CD4-positive, alpha-beta memory T cell (primary cell): ENCODE data around the gene CLDN9. TPM values are rescaled to one million over a fixed set of nuclear protein-coding genes. Genes with fewer than 3 reads are reported as not detected.

Source experiments
- CTCF ChIA-PET: fragments of 350-600 bp; sonication (Branson Sonifier 250); formaldehyde crosslinking; loops from one replicate; lab custom pipeline; 2021; ENCODE audit warnings: inconsistent platforms; ENCODE audit not compliant: partially characterized antibody; lab: Charles Lee
- POLR2A ChIA-PET: fragments of 350-600 bp; sonication (Branson Sonifier 250); formaldehyde crosslinking; loops from one replicate; lab custom pipeline; 2021; ENCODE audit not compliant: partially characterized antibody; lab: Charles Lee
- DNase-seq, 5 donors: peaks; one replicate each; pipeline versions ENCODE4 v3.0.0 to v3.0.0-alpha.2; 2020 to 2022; ENCODE audit warnings: mixed read lengths in 1 of 5
- H3K27ac ChIP-seq: one replicate; pipeline ENCODE4 v1.7.0; 2013; ENCODE audit warnings: low read depth, low read length
- H3K27me3 ChIP-seq: 2 replicates; pipeline ENCODE4 v1.7.0; 2013; ENCODE audit warnings: mild to moderate bottlenecking, low read length, moderate library complexity; ENCODE audit not compliant: insufficient read depth
- H3K36me3 ChIP-seq: 2 replicates; pipeline ENCODE4 v1.7.0; 2013; ENCODE audit warnings: mild to moderate bottlenecking, low read length, moderate library complexity; ENCODE audit not compliant: insufficient read depth
- H3K4me1 ChIP-seq: 2 replicates; pipeline ENCODE4 v1.7.0; 2013; ENCODE audit warnings: mild to moderate bottlenecking, low read length, moderate library complexity; ENCODE audit not compliant: insufficient read depth
- H3K4me3 ChIP-seq, 2 donors: one replicate each; pipeline ENCODE4 v1.7.0; 2013; ENCODE audit warnings: low read length in 2 of 2, mild to moderate bottlenecking in 1 of 2
- H3K9me3 ChIP-seq, 2 donors: one replicate each; pipeline ENCODE4 v1.7.0; 2013; ENCODE audit warnings: low read length in 2 of 2, control low read depth in 1 of 2; ENCODE audit not compliant: control insufficient read depth in 1 of 2
- H3K27ac Mint-ChIP-seq, 7 donors: one replicate each; pipeline ENCODE4 v1.8.0; 2020 to 2021; ENCODE audit warnings: mixed read lengths in 7 of 7, mild to moderate bottlenecking in 6 of 7, inconsistent platforms in 3 of 7, moderate library complexity in 3 of 7
- H3K27me3 Mint-ChIP-seq, 2 donors: one replicate each; pipeline ENCODE4 v1.8.0; 2020 to 2021; ENCODE audit warnings: mixed read lengths in 2 of 2
- H3K36me3 Mint-ChIP-seq, 2 donors: one replicate each; pipeline ENCODE4 v1.8.0; 2020 to 2021; ENCODE audit warnings: mixed read lengths in 2 of 2, inconsistent platforms in 1 of 2, mild to moderate bottlenecking in 1 of 2
- H3K4me1 Mint-ChIP-seq, 4 donors: one replicate each; pipeline ENCODE4 v1.8.0; 2020 to 2021; ENCODE audit warnings: mixed read lengths in 4 of 4, mild to moderate bottlenecking in 1 of 4
- H3K4me3 Mint-ChIP-seq, 8 donors: one replicate each; pipeline ENCODE4 v1.8.0; 2020 to 2021; ENCODE audit warnings: mixed read lengths in 8 of 8, mild to moderate bottlenecking in 7 of 8, moderate library complexity in 6 of 8, inconsistent platforms in 3 of 8
- H3K9me3 Mint-ChIP-seq, 8 donors: one replicate each; pipeline ENCODE4 v1.8.0; 2020 to 2021; ENCODE audit warnings: mixed read lengths in 8 of 8, mild to moderate bottlenecking in 5 of 8, inconsistent platforms in 3 of 8, moderate library complexity in 1 of 8
- intact Hi-C: fragments of 100-400 bp; cut with micrococcal nuclease; formaldehyde crosslinking; loops from one replicate; pipeline ENCODE4 v1.15.1; 2023
- polyA plus RNA-seq, 2 donors: library from polyadenylated mRNA; unstranded; fragments of 300-500 nt; fragmentation: Illumina TruSeq; gene quantifications; one replicate each; pipeline ENCODE4 v1.2.3, GENCODE V29; 2021
- total RNA-seq, 2 experiments: library from RNA; stranded (reverse); gene quantifications; one replicate each; pipeline ENCODE4 v1.2.3, GENCODE V29; 2021

CLDN9 gene
- total and polyA plus RNA-seq, 4 experiments from 2014 or later, result not detected

DNA sequence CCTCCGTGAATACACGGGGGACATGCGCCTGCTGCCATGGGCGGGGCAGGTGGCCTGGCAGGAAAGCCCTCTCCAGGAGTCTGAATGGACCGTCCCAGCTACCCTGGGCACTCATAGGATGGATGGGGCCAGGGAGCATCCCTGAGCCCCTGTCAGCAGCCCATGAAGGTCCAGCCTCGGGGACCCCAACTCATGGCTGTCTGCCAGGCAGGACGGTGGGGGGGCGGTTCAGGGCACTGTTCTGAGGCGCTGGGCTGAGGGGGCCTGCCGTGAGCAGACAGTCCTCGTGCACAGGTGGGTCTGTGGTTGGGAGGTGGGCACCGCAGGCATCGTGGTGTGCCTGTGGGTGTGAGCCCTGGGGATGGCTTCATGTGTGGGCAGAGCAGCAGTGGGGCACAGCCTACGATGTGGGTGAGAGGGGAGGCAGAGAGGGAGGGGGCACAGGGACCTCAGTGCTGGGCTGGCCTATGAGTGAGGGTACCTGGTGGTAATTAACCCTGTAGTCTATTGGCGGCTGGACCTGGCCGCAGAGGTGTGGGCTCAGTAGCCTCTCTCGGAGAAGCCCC is 26.0 kb upstream of the CLDN9 start:
- Histone ChIP-seq H3K9me3 (no peaks in the 10 kb centered on the region), H3K36me3 (no peaks in the 10 kb centered on the region), H3K27me3 (no peaks in the 10 kb centered on the region), H3K27ac (no peak overlapping the region), H3K4me3 (no peak overlapping the region), H3K4me1 (peaks cover 5% of the 10 kb centered on the region)
- intact Hi-C loops, result no loop called here
- Mint-ChIP-seq H3K27ac (no peak overlapping the region), H3K4me3 (no peak overlapping the region), H3K27me3 (no peaks in the 10 kb centered on the region), H3K4me1 (peaks cover 0 to 8% (median 4%) of the 10 kb centered on the region in 4 donors), H3K36me3 (peaks cover 0 to under 1% of the 10 kb centered on the region in 2 donors), H3K9me3 (no peaks in the 10 kb centered on the region)
- ChIA-PET CTCF (no interaction called here), POLR2A (no interaction called here)
- no peak for DNase-seq

- Histone ChIP-seq H3K4me3 (no peak overlapping the region), H3K27me3 (no peaks in the 10 kb centered on the region), H3K4me1 (peaks cover 5% of the 10 kb centered on the region), H3K36me3 (no peaks in the 10 kb centered on the region), H3K27ac (no peak overlapping the region), H3K9me3 (no peaks in the 10 kb centered on the region)
- Mint-ChIP-seq H3K9me3 (no peaks in the 10 kb centered on the region), H3K4me1 (peaks cover 0 to 6% (median 2%) of the 10 kb centered on the region in 4 donors), H3K27ac (no peak overlapping the region), H3K27me3 (peaks cover 0 to 2% of the 10 kb centered on the region in 2 donors), H3K36me3 (no peaks in the 10 kb centered on the region), H3K4me3 (no peak overlapping the region)
- ChIA-PET POLR2A (no interaction called here), CTCF (no interaction called here)
- no peak for DNase-seq
- intact Hi-C loops, result no loop called here
These were observed 25.4 kb upstream of the CLDN9 start for GRCh38 chr16:2987286-2987685.

DNA sequence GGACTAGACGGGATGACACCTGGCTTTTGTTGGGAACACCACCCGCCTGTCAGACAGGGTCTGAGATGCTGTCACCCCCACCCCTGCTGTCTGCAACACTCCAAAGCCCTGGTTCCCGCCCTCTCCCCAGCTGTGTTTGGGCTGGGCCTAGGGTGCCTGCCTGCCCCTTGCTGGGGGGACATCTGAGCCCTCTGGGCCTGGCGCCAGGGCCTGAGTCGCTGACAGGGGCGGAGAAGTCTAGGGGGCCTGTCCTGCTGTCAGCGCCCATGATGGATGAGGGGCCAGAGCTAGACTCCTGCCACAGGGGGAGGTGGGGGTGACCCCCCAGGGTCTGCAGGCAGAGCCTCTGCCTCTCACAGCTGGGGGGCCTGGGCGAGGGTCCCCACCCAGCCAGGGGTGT is 24.9 kb upstream of the CLDN9 start:
- H3K4me3 ChIP-seq, result no peak overlapping the region
- DNase-seq, result no peak
- H3K4me1 ChIP-seq, result peaks cover 5% of the 10 kb centered on the region
- intact Hi-C loops, result no loop called here
- no peaks in the 10 kb centered on the region for H3K36me3 ChIP-seq
- no peaks in the 10 kb centered on the region for H3K9me3 Mint-ChIP-seq
- ChIA-PET POLR2A (no interaction called here), CTCF (no interaction called here)
- peaks cover 0 to 6% (median 2%) of the 10 kb centered on the region in 4 donors for H3K4me1 Mint-ChIP-seq
- H3K27me3 ChIP-seq, result no peaks in the 10 kb centered on the region
- H3K27ac ChIP-seq, result no peak overlapping the region
- no peaks in the 10 kb centered on the region for H3K36me3 Mint-ChIP-seq
- no peak overlapping the region for H3K4me3 Mint-ChIP-seq
- no peaks in the 10 kb centered on the region for H3K9me3 ChIP-seq
- peaks cover 0 to 2% of the 10 kb centered on the region in 2 donors for H3K27me3 Mint-ChIP-seq
- H3K27ac Mint-ChIP-seq, result no peak overlapping the region

- Mint-ChIP-seq H3K27ac (no peak overlapping the region), H3K9me3 (no peaks in the 10 kb centered on the region), H3K36me3 (no peaks in the 10 kb centered on the region), H3K27me3 (peaks cover 0 to 2% of the 10 kb centered on the region in 2 donors), H3K4me1 (peaks cover 0 to 5% (median 2%) of the 10 kb centered on the region in 4 donors), H3K4me3 (no peak overlapping the region)
- H3K27ac ChIP-seq, result no peak overlapping the region
- DNase-seq, result no peak
- POLR2A ChIA-PET, result no interaction called here
- CTCF ChIA-PET, result no interaction called here
- no peaks in the 10 kb centered on the region for H3K9me3 ChIP-seq
- H3K4me3 ChIP-seq, result no peak overlapping the region
- H3K27me3 ChIP-seq, result no peaks in the 10 kb centered on the region
- H3K4me1 ChIP-seq, result peaks cover 4% of the 10 kb centered on the region
- intact Hi-C loops, result no loop called here
- H3K36me3 ChIP-seq, result no peaks in the 10 kb centered on the region
These were observed 24.1 kb upstream of the CLDN9 start for GRCh38 chr16:2988590-2989099.

DNA sequence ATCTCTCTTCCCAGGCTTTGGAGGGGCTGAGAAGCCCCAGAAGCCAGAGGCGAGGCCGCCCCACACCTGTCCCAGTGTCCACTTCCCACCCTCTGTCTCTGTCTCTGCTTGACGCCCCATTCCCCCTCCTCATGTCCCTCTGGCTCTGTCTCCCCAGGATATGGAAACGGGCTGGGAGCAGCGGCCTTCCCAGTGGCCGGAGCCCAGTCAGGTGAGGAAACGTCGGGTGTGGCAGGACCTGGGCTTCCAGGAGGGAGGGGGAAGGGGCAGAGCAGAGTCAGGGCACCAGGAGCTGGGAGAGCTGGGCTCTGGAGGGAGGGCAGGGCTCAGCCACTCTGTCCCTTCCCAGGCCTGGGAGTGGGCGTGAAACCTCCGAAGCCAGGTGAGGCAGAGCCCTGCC is 21.8 kb upstream of the CLDN9 start:
- no peak overlapping the region for H3K27ac Mint-ChIP-seq
- no peaks in the 10 kb centered on the region for H3K9me3 Mint-ChIP-seq
- no peak overlapping the region for H3K27ac ChIP-seq
- intact Hi-C loops, result no loop called here
- H3K4me3 ChIP-seq, result no peak overlapping the region
- H3K36me3 Mint-ChIP-seq, result no peaks in the 10 kb centered on the region
- H3K4me1 ChIP-seq, result no peaks in the 10 kb centered on the region
- H3K4me1 Mint-ChIP-seq, result no peaks in the 10 kb centered on the region
- no peak for DNase-seq
- H3K4me3 Mint-ChIP-seq, result no peak overlapping the region
- peaks cover 0 to 2% of the 10 kb centered on the region in 2 donors for H3K27me3 Mint-ChIP-seq
- no peaks in the 10 kb centered on the region for H3K27me3 ChIP-seq
- no peaks in the 10 kb centered on the region for H3K9me3 ChIP-seq
- no peaks in the 10 kb centered on the region for H3K36me3 ChIP-seq
- POLR2A ChIA-PET, result no interaction called here
- CTCF ChIA-PET, result interaction anchor here (1.0 kb wide), 1 partner anchor 10 kb away, joined by 3 read pairs; no protein-coding TSS in a partner anchor

GRCh38 chr16:2991566-2992261 is 21.0 kb upstream of the CLDN9 start:
- intact Hi-C loops, result no loop called here

GRCh38 chr16:2992383-2993081 is 20.2 kb upstream of the CLDN9 start:
- CTCF ChIA-PET, result interaction anchor here (1.2 kb wide), 1 partner anchor 10 kb away, joined by 3 read pairs; no protein-coding TSS in a partner anchor
- POLR2A ChIA-PET, result interaction anchor here (0.8 kb wide), 1 partner anchor 81 kb away, joined by 4 read pairs; the partner anchor contains the start of gene FLYWCH1
- H3K27ac Mint-ChIP-seq, result no peak overlapping the region

More at GRCh38 chr16:2991566-2992261, 21.0 kb upstream of the CLDN9 start:
- no peaks in the 10 kb centered on the region for H3K36me3 Mint-ChIP-seq
- H3K4me1 Mint-ChIP-seq, result no peaks in the 10 kb centered on the region
- H3K27ac Mint-ChIP-seq, result no peak overlapping the region
- Histone ChIP-seq H3K36me3 (no peaks in the 10 kb centered on the region), H3K4me1 (no peaks in the 10 kb centered on the region), H3K9me3 (no peaks in the 10 kb centered on the region), H3K4me3 (no peak overlapping the region), H3K27me3 (no peaks in the 10 kb centered on the region), H3K27ac (no peak overlapping the region)
- ChIA-PET CTCF (interaction anchor here (1.0 to 1.2 kb wide), 2 partner anchors 11 kb away, joined by 3 read pairs; no protein-coding TSS in a partner anchor), POLR2A (interaction anchor here (0.8 kb wide), 1 partner anchor 80 kb away, joined by 4 read pairs; the partner anchor contains the start of gene FLYWCH1)
- DNase-seq, result peak in 1 of 5 donors; percentile 35
- H3K27me3 Mint-ChIP-seq, result peaks cover 0 to 2% of the 10 kb centered on the region in 2 donors
- no peak overlapping the region for H3K4me3 Mint-ChIP-seq
- H3K9me3 Mint-ChIP-seq, result no peaks in the 10 kb centered on the region

More at GRCh38 chr16:2992383-2993081, 20.2 kb upstream of the CLDN9 start:
- no peaks in the 10 kb centered on the region for H3K9me3 Mint-ChIP-seq
- H3K36me3 Mint-ChIP-seq, result no peaks in the 10 kb centered on the region
- Histone ChIP-seq H3K4me1 (no peaks in the 10 kb centered on the region), H3K9me3 (no peaks in the 10 kb centered on the region), H3K36me3 (no peaks in the 10 kb centered on the region), H3K27me3 (no peaks in the 10 kb centered on the region), H3K4me3 (no peak overlapping the region), H3K27ac (no peak overlapping the region)
- peaks cover 0 to 2% of the 10 kb centered on the region in 2 donors for H3K27me3 Mint-ChIP-seq
- intact Hi-C loops, result no loop called here
- H3K4me3 Mint-ChIP-seq, result no peak overlapping the region
- peak in 1 of 5 donors; percentile 33 for DNase-seq
- H3K4me1 Mint-ChIP-seq, result no peaks in the 10 kb centered on the region
